Dermis blood vessel endothelial cell (primary cell): ENCODE measurements around the gene YAF2. TPM values are rescaled to one million over a fixed set of nuclear protein-coding genes. Genes with fewer than 3 reads are reported as not detected.
"Not testable (repeated sequence)": the region's sequence is repeated elsewhere in the genome, so short reads cannot be mapped to it uniquely, and the experiment has no call there.

Source experiments
- DNase-seq: peaks from one replicate; pipeline ENCODE4 v3.0.0; 2010
- total RNA-seq: library from RNA; depleted of rRNA; stranded (reverse); fragments of >200 nt; gene quantifications from 2 replicates; pipeline ENCODE4 v1.2.3, GENCODE V29; 2014

The YAF2 gene
- total RNA-seq, 1 donor from 2014 or later = 19.1 TPM

DNA sequence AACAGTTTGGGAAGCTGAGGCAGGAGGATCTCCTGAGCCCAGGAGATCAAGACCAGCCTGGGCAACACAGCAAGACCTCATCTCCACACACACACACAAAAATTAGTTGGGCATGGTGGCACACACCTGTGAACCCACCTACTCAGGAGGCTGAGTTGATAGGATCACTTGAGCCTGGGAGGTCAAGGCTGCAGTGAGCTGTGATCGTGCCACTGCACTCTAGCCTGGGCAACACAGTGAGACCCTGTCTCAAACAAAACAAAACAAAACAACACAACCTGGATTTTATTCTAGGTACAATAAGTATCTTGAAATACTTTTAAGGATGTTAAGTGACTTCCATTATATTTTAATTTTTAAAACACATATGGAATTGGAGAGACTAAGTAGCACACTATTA is 45.8 kb downstream of the YAF2 start:
- no peak for DNase-seq

DNA sequence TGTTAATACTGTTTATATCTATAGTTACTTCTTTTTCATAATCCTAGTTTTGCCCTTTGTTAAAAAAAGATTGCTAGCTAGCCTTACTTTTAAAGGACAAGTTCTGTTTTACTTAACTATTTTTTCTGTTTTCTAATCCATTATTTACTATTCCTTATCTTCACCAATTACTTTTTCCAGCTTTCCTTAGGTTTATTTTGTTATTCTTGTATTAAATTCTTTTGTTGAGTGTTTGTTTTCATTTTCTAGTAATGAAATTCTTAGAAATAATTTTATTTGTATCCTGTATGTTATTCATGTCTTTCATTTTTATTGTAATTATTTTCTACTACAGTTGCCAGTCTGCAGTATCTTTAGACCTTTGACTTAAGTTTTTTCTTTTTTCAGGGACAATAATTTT is 47.7 kb downstream of the YAF2 start:
- no peak for DNase-seq

DNA sequence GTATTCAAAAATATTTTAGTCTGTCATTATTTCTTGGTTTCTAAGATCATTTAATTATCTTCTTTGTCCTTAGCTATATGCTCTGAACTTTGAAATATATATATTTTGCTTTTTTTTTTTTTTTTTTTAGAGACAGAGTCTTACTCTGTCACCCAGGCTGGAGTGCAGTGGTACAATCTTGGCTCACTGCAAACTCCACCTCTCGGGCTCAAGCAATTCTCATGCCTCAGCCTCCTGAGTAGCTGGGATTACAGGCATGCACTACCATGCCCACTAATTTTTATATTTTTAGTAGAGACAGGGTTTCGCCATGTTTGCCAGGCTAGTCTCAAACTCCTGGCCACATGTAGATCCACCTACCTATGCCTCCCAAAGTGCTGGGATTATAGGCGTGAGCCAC is 49.8 kb downstream of the YAF2 start:
- DNase-seq = not testable (repeated sequence)

DNA sequence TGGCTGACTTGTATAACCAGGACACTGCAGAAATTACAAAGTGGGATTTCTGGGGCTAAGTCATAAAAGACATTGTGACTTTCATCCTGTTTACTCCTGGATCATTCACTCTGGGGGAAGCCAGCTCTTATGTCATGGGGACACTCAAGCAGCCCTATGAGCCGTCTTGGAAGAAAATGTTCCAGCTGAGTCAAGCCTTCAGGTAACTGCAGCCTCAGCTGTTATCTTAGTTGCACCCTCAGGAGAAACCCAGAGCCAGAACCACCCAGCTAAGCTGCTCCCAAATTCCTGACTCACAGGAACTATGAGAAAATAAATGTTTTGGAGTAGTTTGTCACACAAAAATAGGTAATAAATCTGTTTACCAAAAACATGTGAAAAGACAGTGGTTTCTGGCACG is 50.2 kb downstream of the YAF2 start:
- DNase-seq = no peak

DNA sequence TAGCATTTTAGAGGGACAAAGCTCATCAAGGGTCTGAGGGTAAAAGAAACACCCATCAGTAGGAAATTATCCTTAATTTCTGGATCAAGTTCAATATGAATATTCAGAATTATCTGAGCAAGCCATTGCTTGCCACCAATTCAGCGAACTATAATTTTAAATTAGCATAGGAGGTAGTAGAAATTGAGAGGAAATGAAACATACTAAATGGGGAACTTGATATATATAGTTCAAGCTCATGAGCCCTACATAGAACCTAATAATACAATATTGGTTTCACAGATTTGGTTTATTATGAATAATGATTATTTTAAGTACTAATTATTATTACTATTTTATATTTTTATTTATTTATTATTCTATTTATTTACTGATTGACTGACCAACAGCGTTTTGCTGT is 51.3 kb downstream of the YAF2 start:
- DNase-seq = no peak

DNA sequence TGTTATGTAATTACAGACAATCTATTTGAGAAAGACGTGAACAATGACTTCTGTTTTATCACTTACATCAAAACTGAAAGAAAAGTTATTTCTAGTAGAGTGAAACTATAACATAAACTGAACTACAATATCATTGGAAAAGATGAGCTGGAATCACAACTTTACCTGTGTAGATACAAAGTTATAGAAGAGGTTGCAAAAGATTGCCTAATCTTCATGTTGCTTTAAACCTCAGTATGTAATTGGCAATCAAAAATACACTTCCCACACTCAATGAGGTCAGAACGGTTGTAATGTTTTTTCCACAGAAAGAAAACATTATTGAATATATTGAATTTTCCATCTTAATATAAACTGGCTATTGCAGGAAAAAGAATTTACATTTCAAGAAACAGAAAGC is 55.7 kb downstream of the YAF2 start:
- DNase-seq = no peak

DNA sequence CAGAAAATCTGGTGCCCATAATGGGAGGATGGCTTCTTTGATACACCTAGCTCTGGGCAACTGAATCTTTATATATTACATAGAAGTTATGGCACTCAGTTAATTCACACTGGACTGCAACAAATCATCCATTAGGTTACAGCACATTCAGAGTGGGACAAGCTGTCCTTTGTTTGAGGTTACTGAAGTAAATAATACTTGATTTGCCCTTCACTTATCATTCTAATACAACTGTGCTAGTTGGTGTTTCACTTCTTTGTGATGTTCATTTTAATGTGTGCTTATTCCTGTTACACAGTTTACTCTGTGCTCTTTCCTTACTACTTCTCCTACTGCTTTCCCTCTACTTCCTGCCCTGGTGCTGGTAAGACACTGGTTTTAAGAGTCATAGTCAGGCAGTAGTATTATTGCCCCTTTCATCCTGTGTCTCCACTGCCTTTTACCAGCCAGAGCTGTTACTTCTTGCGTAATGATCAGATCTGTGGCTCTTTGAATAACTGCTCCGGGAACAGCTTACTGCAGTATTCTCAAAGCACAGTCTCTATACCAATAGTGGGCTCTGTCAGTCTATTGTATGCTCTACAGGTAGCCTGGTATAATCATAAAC is 57.0 kb downstream of the YAF2 start:
- no peak for DNase-seq

DNA sequence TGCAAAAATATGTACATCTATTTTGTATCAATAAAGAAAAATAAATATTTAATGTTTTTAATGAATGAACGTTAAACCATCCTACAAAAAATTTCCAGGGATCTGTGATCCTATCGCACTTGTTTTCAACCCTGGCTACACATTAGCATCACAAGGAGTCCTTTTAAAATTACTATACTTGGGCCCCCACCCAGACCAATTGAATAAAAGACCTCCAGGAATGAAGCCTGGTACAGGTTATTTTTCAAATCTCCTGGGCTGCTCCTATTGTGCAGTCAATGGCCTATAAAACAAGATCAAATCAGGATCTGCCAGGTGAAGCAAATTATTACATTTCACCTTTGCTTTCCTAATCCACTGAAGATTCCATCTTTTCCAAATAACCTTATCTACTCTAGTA is 59.9 kb downstream of the YAF2 start:
- no peak for DNase-seq

DNA sequence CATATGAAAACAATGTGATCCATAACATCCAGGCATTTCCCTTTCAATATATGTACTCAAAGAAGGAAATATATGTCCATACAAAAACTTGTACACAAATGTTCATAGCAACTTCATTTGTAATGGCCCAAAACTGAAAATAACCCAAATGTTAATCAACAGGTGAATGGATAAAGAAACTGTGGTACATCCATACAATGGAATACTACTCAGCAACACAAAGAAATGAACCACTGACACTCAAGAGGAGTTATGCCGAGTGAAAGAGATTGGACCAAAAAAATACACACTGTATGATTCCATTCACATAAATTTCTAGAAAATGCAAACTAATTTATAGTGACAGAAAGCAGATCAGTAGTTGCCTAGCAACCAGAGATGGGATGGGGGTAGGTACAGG is 63.1 kb downstream of the YAF2 start:
- no peak for DNase-seq

DNA sequence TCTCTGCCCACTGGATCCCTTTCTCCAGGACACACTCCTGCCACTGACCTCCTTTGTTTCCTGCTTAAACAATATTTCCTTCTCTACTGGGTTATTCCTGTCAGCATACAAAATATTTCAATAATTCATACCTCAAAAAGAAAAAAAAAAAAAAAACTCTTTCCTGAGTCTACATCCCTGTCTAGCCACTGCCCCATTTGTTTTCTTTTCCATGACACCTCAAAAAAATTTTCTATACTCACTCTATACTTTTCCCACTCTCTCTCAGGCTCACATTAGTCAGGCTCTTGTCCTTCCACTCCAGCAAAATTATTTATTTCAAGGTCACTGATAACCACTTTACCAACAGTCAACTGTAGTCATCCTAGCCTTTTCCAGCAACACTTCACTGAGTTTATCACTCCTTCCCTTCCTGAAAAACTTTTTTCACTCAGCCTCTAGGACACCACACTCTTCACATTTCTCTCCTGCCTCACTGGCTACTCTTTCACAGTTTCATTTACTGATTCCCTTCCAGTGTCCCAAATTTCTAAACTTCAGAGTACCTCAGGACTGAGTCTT is 64.0 kb downstream of the YAF2 start:
- DNase-seq = no peak

DNA sequence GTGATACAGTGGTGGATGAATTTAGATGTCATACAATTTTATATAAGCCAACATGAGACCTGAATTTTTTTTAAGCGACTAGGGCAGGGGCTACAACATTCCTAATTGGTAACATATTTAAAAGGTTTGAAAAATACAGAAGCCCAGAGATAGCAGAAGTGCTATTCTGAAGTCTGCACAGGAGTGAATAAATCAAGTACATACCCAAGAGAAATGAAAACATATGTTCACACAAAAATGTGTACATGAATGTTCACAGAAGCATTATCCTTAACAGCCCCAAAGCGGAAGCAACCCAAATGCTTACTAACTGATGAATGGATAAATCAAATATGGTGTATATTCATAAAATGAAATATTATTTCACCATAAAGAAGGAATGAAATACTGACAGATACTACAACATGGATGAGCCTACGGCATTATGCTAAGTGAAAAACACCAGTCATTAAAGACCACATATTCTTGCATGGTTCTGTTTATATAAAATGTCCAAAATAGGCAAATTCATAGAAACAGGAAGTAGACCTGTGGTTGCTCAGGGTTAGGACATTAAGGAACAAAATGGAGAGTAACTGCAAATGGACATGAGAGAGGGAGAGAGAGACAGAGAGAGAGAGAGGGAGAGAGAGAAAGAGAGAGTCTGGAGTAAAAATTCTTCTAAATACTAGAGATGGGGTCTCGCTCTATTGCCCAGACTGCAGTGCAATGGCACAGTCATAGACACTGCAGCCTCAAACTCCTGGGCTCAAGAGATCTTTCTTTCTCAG is 65.4 kb downstream of the YAF2 start:
- no peak for DNase-seq

DNA sequence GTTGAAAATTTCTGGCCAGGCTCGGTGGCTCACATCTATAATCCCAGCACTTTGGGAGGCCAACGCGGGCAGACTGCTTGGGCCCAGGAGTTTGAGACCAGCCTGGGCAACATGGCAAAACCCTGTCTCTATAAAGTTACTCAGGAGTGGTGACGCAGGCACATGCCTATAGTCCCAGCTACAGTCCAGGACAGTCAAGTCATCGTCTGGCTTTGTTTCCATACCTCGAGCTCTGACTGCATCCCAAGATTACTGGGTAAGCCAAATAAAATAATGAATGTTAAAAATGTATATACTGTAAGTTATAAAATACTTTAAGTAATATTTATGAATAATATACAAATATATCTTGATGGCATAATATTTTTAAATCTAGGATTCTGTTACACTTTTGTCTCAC is 70.3 kb downstream of the YAF2 start:
- no peak for DNase-seq

DNA sequence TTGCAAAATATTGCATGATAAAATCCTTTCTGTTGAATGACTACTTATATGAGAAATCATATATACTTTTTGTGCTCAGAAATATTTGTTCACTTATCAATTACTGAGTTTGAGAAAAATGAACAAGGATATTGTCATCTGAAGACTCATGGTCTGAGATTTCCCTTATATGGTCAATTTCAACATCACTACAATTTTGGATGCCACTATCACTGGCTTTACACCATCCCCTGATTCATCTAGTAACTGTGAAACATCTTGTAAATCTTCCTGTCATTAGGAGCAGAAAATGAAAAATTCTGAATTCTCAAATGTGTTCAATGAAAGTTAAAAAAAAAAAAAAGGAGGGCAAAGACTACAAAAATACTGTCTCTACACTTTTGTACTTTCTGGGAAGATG is 71.5 kb downstream of the YAF2 start:
- DNase-seq = no peak

DNA sequence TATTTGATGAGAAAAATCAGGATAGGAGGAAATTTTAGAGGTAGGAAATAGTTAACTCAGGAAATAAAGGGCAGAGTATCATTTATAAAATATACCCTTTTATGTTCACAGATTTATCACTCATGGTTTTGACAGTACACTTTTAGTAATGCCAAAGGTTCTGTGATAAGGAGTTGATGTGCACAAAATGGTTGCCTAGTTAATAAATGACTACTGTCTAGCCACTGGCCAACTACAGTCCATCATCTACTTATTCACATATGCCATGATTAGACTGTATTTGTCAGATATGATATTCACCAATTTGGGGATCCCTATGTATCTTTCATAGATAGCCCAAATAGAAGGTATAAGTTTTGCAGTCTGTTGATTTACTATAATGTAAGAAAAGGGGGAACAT is 74.1 kb downstream of the YAF2 start:
- DNase-seq = no peak

DNA sequence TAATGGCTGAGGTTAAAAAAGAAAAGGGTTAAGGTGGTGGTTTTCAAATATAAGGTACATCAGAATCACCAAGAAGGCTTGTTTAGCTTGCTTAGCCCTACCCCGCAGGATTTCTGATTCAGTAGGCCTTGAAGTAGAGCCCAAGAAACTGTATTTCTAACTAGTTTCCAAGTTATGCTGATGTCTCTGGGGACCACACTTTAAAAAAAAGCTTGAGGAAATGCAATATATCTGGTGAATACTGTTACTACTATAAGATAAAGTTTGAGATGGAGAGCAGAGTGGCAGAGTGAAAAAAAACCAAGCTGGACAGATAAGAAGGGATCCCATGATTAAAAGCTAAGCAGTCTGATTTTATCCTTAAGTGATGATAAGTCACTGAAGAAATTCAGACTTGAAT is 75.1 kb downstream of the YAF2 start:
- DNase-seq = no peak

DNA sequence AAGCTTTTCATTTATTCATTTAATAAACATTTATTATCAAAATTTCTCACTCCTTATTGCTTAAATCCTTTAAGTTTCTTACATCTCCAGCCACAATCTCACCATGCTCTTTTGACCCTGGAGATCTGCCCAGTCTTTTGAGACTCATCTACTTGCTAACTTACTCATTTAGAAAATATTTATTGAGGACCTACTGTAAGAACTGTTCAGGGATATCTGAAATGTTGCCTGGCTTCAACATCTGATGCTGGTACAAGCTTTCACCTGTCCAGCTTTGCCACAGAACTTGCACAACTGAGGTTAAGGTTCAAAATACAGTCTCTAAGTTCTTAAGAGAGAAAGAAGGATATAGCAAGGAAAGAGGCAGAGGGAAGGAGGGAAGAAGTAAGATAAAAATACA is 75.9 kb downstream of the YAF2 start:
- no peak for DNase-seq

DNA sequence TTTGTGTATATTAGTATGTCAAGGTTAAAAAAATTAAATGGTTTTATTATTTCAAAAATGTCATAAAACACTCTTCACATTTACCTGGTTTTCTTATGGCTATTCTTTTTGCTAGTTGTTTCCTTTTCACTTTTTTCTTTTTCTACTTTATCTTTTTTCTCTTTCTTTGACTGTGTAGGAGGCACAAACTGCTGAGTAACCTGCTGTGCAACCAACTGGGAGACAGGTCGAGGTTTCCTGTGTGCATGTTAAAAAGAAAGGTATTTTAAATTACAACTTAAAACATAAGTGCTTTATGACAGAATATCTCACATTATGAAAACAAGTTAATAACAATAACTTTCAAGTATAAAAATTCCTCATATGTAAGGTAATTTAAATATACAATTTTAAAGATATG is 76.5 kb downstream of the YAF2 start:
- DNase-seq = no peak

DNA sequence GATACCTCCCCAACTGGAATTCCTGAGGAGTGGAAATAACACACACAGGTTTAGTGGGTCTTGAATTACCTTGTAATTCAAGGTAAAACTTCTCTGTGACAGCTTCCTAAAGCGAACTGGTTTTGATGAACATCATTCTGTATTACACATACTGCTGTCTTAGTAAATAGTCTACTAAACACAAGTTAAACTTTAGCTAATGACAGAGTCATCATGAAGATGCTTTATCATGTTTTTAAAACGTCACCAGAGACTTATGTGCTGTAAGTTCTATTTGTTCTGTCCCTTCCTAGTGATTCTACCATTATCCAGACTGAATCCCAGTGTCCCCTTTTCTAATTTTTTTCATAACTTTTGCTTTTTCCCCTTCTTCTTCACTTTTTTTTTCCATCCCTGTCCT is 81.8 kb downstream of the YAF2 start:
- no peak for DNase-seq

DNA sequence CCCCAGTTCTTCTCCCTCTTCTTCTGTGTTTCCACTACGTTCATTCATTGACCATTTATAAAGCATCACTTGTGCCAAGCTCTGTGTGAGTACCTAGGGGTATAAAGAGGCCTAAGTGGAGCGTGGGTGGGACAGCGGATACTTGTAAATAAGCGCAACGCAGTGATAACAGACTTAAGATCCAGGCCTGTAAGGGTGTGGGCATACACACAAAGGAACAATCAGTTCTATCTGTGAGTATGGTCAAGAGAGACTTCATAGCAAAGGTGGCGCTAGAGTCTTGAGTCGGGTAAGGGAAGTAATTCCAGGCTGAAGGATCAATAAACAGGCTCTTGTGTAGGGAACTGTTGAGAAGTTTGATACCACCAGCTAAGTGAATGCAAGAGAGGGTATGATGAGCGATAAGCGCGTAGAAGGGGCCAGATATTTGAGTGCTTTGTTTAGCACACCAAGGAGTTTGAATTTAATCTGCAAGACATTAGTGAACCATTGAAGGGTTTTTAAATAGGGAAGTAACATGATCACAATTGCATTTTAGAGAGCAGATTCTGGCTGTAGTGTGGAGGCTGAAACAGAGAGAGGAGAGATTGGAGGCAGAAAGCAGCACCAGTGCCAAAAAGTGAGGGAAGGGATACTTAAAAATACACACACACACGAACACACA is 92.4 kb downstream of the YAF2 start:
- DNase-seq = peak; percentile 11

DNA sequence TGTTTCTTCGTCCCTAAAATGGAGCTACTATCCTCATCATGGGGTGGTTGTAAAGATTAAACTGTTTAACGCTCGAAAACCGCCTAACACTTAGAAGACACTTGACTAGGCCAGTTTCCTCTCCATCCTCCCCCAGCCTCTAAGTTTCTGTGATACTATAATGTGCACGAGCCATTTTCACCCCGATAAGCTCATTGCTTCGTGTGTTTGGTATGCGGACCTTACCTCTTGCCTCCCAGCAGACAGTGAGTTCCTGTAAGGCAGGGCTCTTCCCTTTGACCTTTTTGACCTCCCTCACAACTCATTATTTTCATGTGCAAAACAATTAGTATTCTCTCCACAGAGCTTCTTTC is 92.9 kb downstream of the YAF2 start:
- DNase-seq = no peak

DNA sequence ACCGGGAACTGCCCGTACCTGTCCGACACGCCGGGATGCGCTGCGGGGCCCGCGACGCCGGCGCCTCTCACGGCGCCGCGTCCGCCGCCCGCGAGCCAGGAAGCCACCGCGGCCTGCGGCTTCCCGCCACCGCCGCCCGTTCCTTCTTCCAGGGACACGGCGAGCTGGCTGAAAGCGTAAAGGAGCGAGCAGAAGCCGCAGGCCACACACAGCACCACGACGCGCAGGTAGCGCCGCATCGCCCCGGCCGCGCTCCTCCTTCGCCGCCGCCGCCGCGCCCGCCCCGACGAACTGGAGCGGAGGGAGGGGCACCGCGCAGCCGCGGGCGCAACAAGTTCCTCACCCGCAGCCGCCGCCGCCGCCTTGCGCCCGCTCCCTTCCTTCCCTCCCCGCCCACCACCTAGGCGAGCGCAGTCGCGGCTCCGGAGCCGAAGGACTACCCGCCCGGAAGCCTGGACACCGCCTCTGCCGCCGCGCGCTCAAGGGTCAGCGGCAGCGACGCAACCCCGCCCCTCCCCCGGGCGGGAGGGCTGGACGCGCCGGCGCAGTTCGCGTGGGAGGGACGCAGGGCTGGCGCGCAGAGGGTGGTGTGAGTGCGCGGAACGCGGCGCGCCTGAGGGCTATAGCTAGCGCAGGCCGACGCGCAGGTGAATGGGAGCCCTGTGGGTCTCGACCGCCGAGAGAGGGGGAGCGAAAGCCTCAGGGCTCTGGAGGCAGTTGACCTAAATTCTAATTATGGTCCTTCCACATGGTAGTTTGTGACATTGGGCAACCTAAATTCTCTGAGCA is 93.4 kb downstream of the YAF2 start, which contains the start of gene GXYLT1:
GXYLT1 (minus strand) TSS at position 467 of the 789 bp plus-strand sequence; CDS start at position 239, 228 bp downstream.
- DNase-seq = peak; percentile 96

DNA sequence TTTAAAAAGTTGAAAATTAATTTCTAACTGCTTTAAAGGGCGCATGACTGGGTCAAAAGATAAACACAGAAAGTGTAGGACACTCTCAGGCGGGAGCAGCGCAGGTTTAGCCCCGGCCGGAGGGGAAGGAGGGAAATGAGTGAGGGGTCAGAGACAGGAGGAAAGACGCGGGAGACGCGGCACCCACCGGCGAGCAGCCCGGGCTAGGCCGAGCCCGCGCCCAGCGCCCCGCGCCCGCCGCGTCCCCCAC is 94.0 kb downstream of the YAF2 start:
- DNase-seq = no peak

DNA sequence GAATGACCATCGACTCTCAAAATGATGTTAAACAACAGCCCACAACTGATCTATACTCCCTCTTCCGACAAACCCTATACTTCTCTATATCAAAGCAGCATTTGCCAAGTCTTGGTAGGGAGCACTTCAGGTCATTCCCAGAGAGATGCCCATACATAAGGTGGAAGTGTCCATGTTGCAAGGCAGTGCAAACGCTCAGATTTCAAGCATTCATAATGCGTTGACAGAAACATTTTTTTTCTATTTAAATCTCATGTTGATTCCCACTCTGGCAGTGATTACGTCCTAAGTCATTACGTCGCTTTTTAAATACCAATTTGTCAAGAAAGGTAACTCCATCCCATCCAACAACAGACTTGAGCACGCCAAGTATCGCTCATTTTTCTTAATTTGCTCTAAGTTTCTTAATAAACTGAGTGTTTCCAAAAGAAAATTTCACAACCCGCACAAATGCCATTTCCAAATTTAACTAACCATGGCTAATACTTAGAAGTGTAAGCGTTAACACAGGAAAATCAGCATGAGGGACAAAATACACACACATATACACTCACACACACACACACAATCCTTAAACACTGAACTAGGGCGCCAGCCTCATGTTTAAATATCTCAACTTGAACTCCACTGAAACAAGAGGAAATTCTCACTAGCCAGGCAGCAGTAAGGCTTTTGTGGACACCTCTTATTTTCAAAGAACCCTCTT is 94.4 kb downstream of the YAF2 start:
- peak; percentile 38 for DNase-seq
